HCEC 1CT (cell line): ENCODE measurements around the gene RBM39.
A peak's percentile ranks its signal among the peaks of the same experiment; 100 is the strongest.
"Not testable (repeated sequence)": the region's sequence is repeated elsewhere in the genome, so short reads cannot be mapped to it uniquely, and the experiment has no call there.

Source experiments
- DNase-seq: peaks from one replicate; pipeline ENCODE4 v3.0.0-alpha.2; 2017

RBM39 gene

DNA sequence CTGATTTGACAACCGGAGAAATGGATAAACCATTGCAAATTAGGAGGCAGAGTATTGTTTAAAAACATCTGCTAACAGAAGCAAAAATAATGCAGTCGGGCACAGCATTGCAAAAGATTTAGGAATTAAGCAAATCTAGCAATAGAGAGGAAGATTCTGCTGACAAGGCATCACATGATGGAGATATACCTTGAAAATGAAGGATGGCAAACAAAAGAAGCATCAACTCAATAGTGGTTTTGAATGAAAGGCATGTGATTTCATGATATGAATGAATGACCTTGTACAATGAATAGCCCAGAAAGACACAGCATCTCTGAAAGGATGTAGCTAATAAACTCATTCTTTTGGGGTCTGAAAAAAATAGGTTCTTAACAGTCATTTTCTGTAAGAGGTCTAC, 8.6 kb upstream of the RBM39 start:
- no peak for DNase-seq

DNA sequence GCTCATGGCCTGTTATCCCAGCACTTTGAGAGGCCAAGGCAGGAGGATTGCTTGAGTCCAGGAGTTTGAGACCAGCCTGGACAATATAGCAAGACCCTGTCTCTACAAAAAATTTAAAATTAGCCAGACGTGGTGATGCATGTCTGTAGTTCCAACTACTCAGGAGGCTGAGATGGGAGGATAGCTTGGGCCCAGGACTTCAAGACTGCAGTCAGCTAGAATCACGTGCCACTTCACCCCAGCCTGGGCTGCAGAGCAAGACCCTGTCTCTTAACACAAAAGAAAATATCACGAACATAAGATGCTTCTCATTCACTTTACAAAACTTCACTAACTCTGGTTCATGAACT, 2.4 kb upstream of the RBM39 start:
- DNase-seq = not testable (repeated sequence)

DNA sequence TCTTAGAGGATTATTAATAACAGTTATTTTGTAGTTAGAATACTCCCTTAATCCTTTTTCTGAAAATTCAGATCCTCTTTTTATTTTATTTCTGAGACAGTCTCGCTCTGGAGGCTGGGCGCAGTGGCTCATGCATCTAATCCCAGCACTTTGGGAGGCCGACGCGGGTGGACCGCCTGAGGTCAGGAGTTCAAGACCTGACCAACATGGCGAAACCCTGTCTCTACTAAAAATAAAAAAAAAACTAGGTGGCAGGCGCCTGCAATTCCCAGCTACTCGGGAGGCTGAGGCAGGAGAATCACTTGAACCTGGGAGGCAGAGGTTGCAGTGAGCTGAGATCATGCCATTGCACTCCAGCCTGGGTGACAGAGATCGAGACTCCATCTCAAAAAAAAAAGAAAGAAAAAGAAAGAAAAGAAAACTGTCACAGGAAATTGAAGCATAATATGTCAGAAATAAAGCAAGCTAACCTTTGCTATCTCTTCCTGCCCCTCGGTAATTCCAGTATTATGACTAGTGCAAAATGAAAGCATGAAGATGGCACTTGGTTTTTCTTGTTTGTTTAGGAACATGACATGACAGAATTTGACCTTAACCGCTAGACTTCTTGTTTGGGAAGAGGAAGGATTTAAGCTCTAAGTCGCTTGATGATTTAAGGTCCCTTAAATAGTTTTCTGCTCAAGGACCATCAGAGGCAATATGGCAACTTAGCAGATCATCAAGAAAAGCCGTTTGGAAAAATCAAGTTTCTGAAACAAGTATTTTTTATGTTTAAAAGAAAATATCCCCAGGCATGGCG, 1.8 kb upstream of the RBM39 start:
- no peak for DNase-seq

DNA sequence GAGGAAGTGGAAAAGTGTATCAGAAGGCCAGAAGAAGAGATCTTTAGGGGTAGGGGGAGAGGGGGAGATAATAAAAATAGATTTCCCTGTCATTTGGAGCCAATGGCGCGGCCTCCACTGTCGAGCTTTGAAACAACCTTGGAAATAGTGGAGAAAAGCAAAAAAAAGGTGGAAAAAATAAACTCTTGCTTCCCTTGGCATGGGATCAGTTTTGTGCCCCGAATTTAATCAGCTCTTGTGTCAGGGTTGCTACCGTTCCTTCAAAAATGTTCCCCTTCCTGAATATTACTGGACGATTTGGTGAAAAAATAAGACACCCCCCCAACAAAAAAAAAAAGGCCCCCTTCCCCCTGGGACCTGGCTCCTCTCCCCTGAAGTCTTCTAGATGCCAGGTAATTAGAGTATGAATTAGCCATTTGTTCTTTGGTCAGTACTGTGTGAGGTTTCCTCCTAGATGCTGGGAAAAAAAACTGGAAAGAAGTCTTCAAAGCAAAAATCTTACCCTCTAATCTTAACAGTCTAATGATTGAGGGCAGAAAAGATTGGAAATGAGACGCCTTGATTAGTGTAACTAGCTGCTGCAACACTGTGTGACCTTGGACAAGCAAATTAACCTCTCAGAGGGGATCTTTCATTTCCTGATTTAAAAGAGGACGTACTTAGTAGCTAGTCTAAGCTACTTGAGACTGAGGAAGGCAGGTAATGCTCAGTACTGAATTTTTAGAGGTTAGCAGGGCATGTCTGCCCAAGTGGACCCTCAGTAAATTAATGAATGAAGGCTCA, 872 bp upstream of the RBM39 start:
- DNase-seq = no peak

DNA sequence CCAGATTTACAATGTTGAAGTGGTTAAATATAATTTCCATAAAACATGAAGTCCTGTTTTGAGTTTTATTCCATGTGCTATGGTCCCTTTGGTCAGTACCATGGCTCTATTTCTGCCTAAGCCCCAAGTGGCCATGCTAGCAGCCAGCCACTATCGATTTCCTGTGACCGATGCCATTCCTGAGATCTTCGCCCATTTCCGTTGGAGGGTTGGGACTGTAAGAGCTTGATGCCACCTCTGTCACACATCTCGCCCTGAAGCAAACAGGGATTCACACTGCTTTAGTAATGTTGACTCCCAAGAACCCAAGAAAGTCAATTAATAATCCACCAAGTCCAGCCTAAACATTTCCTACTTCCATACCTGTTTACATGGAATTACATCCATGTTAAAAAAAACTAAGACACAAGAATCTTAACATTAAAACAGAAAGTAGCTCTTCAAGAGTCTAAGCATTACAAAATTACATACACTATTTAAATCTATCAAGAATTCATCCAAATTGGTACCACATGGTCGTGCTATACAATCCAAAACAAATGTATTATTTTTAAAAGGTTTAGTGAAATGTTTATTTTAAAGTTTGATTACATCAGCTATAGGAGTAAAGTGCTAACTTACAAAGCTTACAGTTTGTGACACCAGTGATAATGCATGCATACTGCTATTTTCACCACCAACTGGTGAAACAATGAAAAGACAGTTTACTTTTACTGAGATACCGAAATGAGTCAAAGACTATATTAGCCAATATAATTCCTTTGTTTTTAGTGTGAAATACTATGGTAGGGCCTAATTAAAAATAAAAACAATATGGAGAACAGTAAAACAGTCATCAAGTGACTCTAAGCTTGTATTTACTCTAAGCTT, 2.5 kb downstream of the RBM39 start:
- DNase-seq = peak; percentile 55

DNA sequence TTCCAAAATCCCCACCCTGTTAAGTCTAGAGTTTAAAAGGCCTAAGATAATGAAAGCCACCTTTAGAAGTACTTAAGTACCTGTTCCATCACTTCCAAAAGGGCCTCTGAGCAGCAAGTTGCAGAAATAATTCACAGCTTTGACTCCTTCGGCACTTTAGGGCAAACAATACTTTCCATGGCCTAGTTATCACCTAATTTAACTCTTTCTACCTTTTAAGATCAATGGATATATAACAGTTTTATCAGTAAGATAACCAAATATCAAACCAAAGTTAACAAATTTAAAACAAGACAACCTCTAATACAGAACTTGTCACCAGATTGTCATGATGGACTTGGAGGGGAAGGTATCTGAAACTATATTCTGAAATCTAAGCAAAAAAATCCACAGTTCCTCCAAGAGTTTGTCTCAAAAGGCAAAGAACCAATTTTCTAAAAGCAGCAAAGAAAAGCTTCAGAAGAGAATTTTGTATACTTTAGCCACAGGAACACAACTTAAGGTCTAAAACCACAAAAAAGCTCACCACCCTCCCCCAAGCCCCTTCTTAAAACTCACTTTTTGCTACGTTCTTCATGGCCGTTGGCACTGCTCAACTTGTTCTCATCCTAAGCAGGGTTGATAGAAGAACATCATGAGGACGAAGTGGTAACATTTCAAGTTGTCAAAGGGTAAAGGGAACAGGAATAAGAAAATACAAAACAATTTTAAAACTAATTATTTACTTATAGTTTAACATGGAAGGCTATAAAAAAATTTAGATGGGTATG, 3.5 kb downstream of the RBM39 start:
- DNase-seq = no peak

DNA sequence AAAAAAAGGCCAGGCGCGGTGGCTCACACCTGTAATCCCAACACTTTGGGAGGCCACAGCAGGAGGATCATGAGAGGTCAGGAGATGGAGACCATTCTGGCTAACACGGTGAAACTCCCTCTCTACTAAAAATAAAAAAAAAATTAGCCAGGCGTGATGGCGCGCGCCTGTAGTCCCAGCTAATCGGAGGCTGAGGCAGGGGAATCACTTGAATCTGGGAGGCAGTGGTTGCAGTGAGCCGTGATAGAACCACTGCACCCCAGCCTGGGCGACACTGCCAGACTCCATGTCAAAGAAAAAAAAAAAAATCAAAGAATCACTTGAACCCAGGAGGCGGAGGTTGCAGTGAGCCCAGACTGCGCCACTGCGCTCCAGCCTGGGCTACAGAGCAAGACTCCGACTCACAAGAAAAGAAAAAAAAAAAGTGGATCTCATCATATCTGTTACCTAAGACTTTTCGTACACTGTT, 4.2 kb downstream of the RBM39 start:
- no peak for DNase-seq

DNA sequence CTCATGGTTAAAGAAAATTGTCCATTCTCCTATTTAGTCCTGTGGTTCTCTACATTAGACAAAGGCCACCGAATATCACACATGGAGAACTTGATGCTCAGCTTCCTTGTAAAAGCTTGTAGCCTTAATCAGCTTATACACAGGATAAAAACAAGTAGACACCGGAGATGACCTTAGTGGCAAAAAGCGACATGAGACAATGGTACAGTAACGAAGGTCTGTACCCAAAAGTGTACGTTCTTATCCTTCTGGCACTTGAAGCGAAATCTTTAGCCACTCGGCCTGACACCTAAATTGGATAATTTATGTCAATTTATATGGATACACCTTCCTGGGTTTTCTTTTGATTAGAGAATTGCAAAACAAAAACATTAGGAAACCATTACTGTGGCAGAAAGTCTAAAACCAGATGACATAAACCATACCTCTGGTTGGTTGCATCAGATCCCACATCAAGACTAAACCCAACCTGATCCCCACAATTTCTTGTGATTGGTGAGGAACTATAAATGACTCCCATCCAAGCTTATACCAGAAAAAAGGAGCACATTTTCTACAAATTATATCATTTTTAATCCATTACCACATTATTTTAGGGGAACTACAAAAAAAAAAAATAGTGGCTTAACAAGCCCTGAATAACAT, 6.1 kb downstream of the RBM39 start:
- DNase-seq = no peak

DNA sequence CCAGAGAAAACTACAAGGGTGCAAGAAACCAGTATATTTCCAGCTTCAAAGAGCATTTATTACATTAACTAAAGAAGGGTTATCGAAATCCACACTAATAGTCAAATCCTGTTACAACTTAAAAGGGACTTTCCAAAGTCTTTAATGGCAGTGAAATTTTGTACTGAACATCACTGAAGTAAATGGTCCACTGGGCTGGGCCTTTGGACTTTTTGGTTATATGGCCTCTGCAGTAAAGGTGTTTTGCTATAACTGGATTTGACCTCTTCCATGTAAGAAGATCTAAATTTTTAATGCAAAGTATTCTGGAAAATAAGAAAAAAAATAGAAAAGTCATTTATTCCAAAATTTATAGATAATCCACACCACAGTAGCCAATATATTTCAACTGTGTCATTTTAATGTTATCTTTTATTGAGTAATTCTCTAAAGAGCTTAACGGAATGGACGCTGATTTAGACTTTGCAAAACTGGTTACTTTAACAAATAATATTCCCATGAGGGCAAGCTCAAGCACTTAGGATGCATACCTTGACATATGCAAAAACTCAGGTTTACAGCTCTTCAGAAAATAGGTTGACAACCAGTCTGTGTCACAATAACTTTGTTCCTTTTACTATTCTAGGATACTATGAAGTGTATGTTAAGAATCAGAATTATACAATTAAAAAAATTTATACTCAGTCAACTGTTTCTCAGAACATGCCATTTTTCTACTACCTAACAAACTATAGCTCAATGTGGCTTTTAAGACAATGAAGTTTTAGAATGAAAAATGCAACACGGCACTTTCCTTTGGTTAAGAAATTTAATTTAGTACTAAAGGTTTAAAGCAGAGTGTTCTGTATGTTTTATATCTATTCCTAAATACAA, 7.0 kb downstream of the RBM39 start:
- DNase-seq = no peak

DNA sequence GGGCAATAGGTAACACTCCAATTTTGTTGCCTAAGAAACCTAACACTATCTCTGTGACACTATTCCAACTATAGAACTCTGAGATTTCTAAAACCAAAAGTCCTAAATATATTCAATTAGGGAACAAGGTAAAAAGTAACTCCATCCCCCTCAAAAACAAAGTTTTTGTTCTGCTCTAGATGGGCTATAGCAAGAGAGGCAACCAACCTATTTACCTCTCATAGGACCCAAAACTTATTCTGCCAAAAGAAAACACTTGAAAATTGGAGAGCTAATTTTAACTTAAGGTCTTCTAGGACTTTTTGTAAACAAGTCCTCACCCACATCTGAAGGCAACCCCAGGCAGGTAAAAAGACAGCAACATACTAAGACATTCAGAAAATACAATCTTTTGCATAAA, 7.7 kb downstream of the RBM39 start:
- DNase-seq = no peak

DNA sequence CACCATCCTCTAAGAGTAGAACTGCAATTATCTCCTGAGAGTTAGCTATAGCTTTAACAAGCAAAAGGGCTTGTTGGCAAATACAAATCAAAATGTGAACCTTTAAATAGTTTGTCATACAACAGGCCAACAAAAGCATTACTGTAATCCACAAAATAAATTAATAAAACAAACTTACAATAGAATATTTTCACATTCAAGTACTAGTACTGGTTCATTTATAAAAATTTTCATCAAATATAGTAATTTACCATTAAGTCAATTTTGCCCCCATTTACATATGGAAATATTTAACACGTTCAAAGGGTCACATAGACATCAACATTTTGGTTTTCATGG, 9.4 kb downstream of the RBM39 start:
- DNase-seq = no peak

DNA sequence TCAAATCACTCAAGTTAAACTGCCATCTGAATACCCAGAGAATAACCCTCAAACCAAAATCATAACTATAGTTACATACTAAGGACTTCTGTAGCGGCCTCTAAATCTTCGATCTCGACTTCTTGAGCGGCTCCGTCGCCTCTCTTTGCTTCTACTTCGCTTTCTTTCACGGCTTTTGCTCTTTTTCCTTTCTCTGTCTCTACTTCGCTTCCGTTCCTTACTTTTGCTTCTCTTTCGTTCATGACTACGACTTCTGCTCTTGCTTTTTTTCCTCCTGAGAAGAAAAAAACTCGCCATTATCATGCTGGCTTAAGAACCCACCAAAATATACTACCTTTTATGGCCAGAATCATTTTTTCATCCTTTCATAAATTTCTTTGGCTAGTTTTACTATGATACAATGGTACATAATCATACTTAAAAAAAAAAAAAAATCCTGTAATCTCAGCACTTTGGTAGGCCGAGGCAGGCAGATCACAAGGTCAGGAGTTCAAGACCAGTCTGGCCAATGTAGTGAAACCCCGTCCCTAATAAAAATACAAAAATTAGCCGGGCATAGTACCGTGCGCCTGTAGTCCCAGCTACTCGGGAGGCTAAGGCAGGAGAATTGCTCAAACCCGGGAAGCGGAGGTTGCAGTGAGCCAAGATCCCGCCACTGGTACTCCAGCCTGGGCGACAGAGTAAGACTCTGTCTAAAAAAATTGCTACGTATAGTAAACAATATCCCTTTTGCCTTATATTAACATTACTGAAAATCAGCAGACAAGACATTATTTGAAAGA, 10.0 kb downstream of the RBM39 start:
- no peak for DNase-seq

DNA sequence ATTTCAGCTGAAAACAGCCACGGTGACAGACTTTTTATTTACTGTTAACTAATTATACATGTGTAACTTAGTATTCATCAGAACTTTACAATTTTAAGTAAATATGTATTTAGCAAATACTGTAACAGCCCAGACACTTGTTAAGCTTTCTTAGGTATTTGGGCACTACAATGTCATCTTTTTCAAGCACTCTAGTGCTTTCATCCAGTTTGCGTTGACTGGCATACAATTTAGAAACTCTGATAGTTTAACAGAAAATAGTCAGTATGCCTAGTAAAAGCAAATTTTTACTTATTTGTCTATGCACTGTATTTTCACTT, 10.6 kb downstream of the RBM39 start:
- DNase-seq = no peak

DNA sequence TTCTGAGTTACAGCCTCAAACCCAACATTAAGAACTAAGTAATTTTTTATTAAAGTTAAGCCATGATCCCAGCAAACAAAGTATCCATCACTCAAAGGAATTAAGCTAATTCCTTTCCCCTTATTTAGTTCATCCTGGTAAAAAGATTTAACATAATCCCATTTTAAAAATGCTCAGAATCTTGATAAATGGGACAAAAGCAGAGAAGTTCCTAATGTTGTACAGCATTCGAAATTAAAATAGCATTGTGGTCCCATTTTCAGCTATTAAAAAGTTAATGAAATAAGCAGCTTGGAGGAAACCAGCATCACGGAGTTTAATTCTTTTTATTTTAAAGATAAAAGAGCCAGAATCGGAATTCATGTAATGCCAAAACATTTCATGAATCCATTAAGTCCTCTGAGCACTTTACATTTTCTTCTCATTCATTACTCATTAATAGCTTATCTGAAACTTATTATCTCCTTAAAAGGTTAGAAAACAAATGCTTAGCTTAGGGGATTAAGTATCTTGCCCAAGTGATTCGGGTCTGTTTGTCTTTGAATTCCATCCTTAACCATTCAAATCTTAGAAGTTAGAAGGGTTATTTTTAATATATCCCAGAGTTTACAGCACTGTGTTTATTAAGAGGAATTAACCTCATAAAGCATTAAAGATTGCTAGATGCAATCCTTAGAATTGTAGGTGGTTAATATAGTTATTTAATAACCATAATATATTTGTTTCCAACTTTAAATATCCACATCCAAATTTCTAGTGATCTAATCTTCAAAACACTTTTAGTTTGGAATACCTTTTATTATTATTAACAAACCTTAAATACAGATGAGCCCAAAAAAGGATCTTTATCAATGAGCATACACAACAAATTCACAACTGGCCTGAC, 11.2 kb downstream of the RBM39 start:
- DNase-seq = no peak

DNA sequence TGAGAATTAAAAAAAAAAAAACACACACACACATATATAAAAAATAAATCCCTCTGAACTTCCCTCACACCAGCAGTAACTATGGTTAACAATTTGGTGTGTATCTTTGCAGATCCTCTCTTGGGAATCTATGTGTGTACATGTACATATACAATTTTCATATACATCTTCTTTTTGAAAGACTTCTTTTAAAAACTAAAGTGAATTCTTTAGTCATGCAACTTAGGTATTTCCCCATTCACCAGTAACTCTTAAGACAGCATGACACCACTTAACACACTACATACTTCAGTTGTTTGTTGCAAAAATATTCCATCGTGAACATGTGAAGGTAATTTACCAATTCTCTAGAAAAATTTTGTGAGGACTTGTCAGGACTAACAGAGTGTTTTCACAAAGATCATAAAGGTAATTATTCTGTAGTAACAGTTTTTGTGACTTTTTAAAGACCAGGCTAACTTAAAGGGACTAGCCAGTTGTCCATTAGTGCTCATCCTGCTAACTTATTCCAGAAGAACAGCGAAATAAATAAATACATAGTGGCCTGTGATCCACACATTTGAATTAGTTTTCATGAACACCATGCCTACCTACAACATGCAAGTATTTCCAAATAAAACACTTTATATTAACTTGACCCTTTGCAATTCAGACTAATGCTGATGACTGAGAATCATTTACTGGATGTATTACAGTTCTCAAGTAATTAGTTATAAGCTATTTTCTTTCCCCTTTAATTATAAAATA, 12.1 kb downstream of the RBM39 start:
- DNase-seq = no peak

DNA sequence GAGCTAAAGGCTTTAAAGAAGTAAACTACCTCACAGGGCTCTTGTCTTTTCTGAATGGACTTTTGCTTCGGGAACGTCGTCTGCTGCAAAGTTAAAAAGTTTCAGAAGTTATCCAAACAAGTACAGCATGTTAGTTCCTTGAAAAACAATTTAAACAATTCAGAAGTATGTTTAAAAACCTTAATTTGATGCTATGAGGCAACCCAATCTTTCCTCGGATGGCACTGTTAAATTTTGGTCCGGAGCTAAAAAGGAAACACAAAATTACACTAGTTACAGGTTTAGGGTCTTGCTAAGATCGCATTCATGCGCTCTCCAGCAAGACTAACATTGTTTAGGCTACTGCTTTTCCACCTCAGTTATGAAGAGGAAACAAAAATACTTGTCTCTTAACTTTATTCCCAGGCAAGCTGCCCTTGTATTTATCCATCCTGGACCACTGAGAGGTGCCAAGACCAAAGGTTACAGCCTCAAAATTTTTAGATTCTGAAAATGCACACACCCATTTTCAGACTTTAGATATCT, 12.7 kb downstream of the RBM39 start:
- no peak for DNase-seq

DNA sequence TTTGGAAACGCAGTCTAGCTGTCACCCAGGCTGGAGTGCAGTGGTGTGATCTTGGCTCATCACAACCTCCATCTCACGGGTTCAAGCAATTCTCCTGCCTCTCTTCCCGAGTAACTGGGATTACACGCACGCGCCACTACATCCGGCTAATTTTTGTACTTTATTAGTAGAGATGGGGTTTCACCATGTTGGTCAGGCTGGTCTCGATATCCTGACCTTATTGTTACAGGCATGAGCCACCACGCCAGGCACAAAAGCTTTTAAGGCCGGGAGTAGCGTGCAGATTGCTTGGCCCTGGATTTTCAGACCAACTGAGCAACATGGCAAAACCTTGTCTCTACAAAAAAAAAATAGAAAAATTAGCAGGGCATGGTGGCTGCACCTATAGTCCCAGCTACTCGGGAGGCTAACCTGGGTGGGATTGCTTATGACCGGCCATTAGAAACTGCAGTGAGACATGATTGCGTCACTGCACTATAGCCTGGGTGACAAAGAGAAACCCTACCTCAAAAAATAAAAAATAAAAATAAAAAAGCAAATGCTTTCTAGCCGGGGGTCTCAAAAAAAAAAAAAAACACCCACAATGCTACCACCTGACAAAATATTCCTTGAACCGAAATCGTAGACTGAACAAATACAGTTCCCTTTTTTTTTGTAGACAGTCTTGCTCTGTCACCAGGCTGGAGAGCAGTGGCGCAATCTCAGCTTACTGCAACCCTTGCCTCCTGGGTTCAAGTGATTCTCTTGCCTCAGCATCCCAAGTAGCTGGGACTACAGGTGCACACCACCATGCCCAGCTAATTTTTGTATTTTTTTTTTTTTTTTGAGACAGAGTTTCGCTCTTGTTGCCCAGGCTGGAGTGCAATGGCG, 15.0 kb downstream of the RBM39 start:
- no peak for DNase-seq
